ENCODE results near the gene LGALS9.

LGALS9 gene

GRCh38 chr17:27602721-27603420 is 28.1 kb upstream of the LGALS9 start:
- DNase-seq (ENCODE audit: low read depth in 2 of 3, low spot score in 1 of 3) = peak; percentile 54 to 74 (median 68)

- no peak for DNase-seq (ENCODE audit: low read depth in 2 of 3, low spot score in 1 of 3)
Measured at GRCh38 chr17:27603421-27603770, 27.6 kb upstream of the LGALS9 start.

GRCh38 chr17:27603880-27604794 is 26.9 kb upstream of the LGALS9 start:
- DNase-seq (ENCODE audit: low read depth in 2 of 3, low spot score in 1 of 3) = no peak

GRCh38 chr17:27605409-27605808 is 25.6 kb upstream of the LGALS9 start:
- DNase-seq (ENCODE audit: low read depth in 2 of 3, low spot score in 1 of 3) = no peak

- no peak for DNase-seq (ENCODE audit: low read depth in 2 of 3, low spot score in 1 of 3)
Measured at GRCh38 chr17:27607521-27608091, 23.4 kb upstream of the LGALS9 start.

- no peak for DNase-seq (ENCODE audit: low read depth in 2 of 3, low spot score in 1 of 3)
Measured at GRCh38 chr17:27608328-27609230, 22.4 kb upstream of the LGALS9 start.

- DNase-seq (ENCODE audit: low read depth in 2 of 3, low spot score in 1 of 3) = no peak
Measured at GRCh38 chr17:27609611-27610303, 21.2 kb upstream of the LGALS9 start.

- no peak for DNase-seq (ENCODE audit: low read depth in 2 of 3, low spot score in 1 of 3)
Measured at GRCh38 chr17:27610304-27610677, 20.7 kb upstream of the LGALS9 start.

- DNase-seq (ENCODE audit: low read depth in 2 of 3, low spot score in 1 of 3) = no peak
Measured at GRCh38 chr17:27612160-27612770, 18.7 kb upstream of the LGALS9 start.

- no peak for DNase-seq (ENCODE audit: low read depth in 2 of 3, low spot score in 1 of 3)
Measured at GRCh38 chr17:27613433-27613832, 17.6 kb upstream of the LGALS9 start.

- no peak for DNase-seq (ENCODE audit: low read depth in 2 of 3, low spot score in 1 of 3)
Measured at GRCh38 chr17:27615121-27615520, 15.9 kb upstream of the LGALS9 start.

GRCh38 chr17:27616414-27616813 is 14.6 kb upstream of the LGALS9 start:
- no peak for DNase-seq (ENCODE audit: low read depth in 2 of 3, low spot score in 1 of 3)

GRCh38 chr17:27618417-27618816 is 12.6 kb upstream of the LGALS9 start:
- no peak for DNase-seq (ENCODE audit: low read depth in 2 of 3, low spot score in 1 of 3)

- DNase-seq (ENCODE audit: low read depth in 2 of 3, low spot score in 1 of 3) = no peak
Measured at GRCh38 chr17:27620721-27621120, 10.3 kb upstream of the LGALS9 start.

- DNase-seq (ENCODE audit: low read depth in 2 of 3, low spot score in 1 of 3) = no peak
Measured at GRCh38 chr17:27621536-27621935, 9.5 kb upstream of the LGALS9 start.

GRCh38 chr17:27621942-27622559 is 8.9 kb upstream of the LGALS9 start:
- DNase-seq (ENCODE audit: low read depth in 2 of 3, low spot score in 1 of 3) = no peak

- DNase-seq (ENCODE audit: low read depth in 2 of 3, low spot score in 1 of 3) = no peak
Measured at GRCh38 chr17:27622986-27623385, 8.0 kb upstream of the LGALS9 start.

- no peak for DNase-seq (ENCODE audit: low read depth in 2 of 3, low spot score in 1 of 3)
Measured at GRCh38 chr17:27623614-27624013, 7.4 kb upstream of the LGALS9 start.

GRCh38 chr17:27624539-27624938 is 6.4 kb upstream of the LGALS9 start:
- no peak for DNase-seq (ENCODE audit: low read depth in 2 of 3, low spot score in 1 of 3)

- no peak for DNase-seq (ENCODE audit: low read depth in 2 of 3, low spot score in 1 of 3)
Measured at GRCh38 chr17:27625856-27626255, 5.1 kb upstream of the LGALS9 start.
